Measurements from ENCODE around the gene TEX9.
"Not testable (repeated sequence)": the region's sequence is repeated elsewhere in the genome, so short reads cannot be mapped to it uniquely, and the experiment has no call there.

TEX9 gene

GRCh38 chr15:56365075-56365711 is at the start of gene TEX9:
Gene TEX9, plus strand, starts transcription at chr15:56365426. Its CDS starts 25 bp downstream, at chr15:56365451.
- no peak for TF ChIP-seq GLIS3 (CRISPR knock-in tag; IDR thresholded peaks at IDR 0.05)
- TF ChIP-seq POU6F1 (CRISPR knock-in tag; IDR thresholded peaks at IDR 0.05; ENCODE audit: borderline replicate concordance, low read depth), result no peak
- TF ChIP-seq ZFP3 (CRISPR knock-in tag; IDR thresholded peaks at IDR 0.05), result no peak
- ATAC-seq, result peak; percentile 99

- ATAC-seq, result not testable (repeated sequence)
These were observed 48.7 kb upstream of the TEX9 start for GRCh38 chr15:56316561-56316960.

- no peak for ATAC-seq
- TF ChIP-seq POU6F1 (CRISPR knock-in tag; IDR thresholded peaks at IDR 0.05; ENCODE audit: borderline replicate concordance, low read depth) (no peak), GLIS3 (CRISPR knock-in tag; IDR thresholded peaks at IDR 0.05) (no peak), SNAI2 (CRISPR knock-in tag; IDR thresholded peaks at IDR 0.05) (no peak), TCF4 (CRISPR knock-in tag; IDR thresholded peaks at IDR 0.05; ENCODE audit: borderline replicate concordance) (no peak), BACH2 (CRISPR knock-in tag; IDR thresholded peaks at IDR 0.05; ENCODE audit: borderline replicate concordance) (no peak), PATZ1 (CRISPR knock-in tag; IDR thresholded peaks at IDR 0.05; ENCODE audit: borderline replicate concordance) (no peak), ZNF70 (CRISPR knock-in tag; IDR thresholded peaks at IDR 0.05) (no peak)
These were observed 44.9 kb upstream of the TEX9 start for GRCh38 chr15:56320316-56320715.

GRCh38 chr15:56320861-56321260 is 44.4 kb upstream of the TEX9 start:
- no peak for ATAC-seq

GRCh38 chr15:56322444-56322843 is 42.8 kb upstream of the TEX9 start:
- ATAC-seq, result no peak
- TF ChIP-seq BACH2 (CRISPR knock-in tag; IDR thresholded peaks at IDR 0.05; ENCODE audit: borderline replicate concordance) (no peak), TSHZ2 (CRISPR knock-in tag; IDR thresholded peaks at IDR 0.05) (no peak), POU6F1 (CRISPR knock-in tag; IDR thresholded peaks at IDR 0.05; ENCODE audit: borderline replicate concordance, low read depth) (no peak), SNAI2 (CRISPR knock-in tag; IDR thresholded peaks at IDR 0.05) (no peak), GLIS3 (CRISPR knock-in tag; IDR thresholded peaks at IDR 0.05) (no peak), ZC3H10 (CRISPR knock-in tag; IDR thresholded peaks at IDR 0.05) (no peak), RARB (CRISPR knock-in tag; IDR thresholded peaks at IDR 0.05) (no peak), OSR1 (CRISPR knock-in tag; IDR thresholded peaks at IDR 0.05) (no peak), ZNF565 (CRISPR knock-in tag; conservative IDR thresholded peaks at IDR 0.05; ENCODE audit: low read depth) (no peak), ZFP3 (CRISPR knock-in tag; IDR thresholded peaks at IDR 0.05) (no peak), TOX (CRISPR knock-in tag; IDR thresholded peaks at IDR 0.05; ENCODE audit: borderline replicate concordance) (no peak), ZNF8 (CRISPR knock-in tag; IDR thresholded peaks at IDR 0.05) (no peak), CSRNP3 (CRISPR knock-in tag; IDR thresholded peaks at IDR 0.05) (no peak)

More at GRCh38 chr15:56320861-56321260, 44.4 kb upstream of the TEX9 start:
- TF ChIP-seq PPARA (CRISPR knock-in tag; IDR thresholded peaks at IDR 0.05; ENCODE audit: borderline replicate concordance), result no peak
- TF ChIP-seq GLIS3 (CRISPR knock-in tag; IDR thresholded peaks at IDR 0.05), result no peak
- TF ChIP-seq ZC3H10 (CRISPR knock-in tag; IDR thresholded peaks at IDR 0.05), result no peak
- no peak for TF ChIP-seq CSDC2 (CRISPR knock-in tag; IDR thresholded peaks at IDR 0.05)
- no peak for TF ChIP-seq ARNTL (CRISPR knock-in tag; IDR thresholded peaks at IDR 0.05; ENCODE audit: borderline replicate concordance, low read depth)
- no peak for TF ChIP-seq CSRNP3 (CRISPR knock-in tag; IDR thresholded peaks at IDR 0.05)
